GM20000 (cell line): ENCODE measurements around the gene FBXO38.

ENCODE experiments used
- DNase-seq: peaks from one replicate; pipeline ENCODE4 v3.0.0; 2012; ENCODE audit warnings: low spot score
- CTCF ChIP-seq: IDR thresholded peaks from 2 replicates; pipeline ENCODE4 v1.5.1; 2012; ENCODE audit warnings: mild to moderate bottlenecking, control low read depth; ENCODE audit errors: extremely low read depth, missing control alignments

The FBXO38 gene

GRCh38 chr5:148383564-148384379 is at the start of gene FBXO38:
Gene FBXO38 (plus strand): TSS chr5:148383958. CDS start chr5:148394777, 10,819 bp downstream.
- peak; percentile 89 for DNase-seq
- no peak for TF ChIP-seq CTCF

GRCh38 chr5:148335259-148335658 is 48.5 kb upstream of the FBXO38 start, which contains the start of gene SPINK9:
Gene SPINK9 (plus strand): TSS chr5:148335559. CDS start chr5:148335614, 55 bp downstream.
- no peak for DNase-seq
- TF ChIP-seq CTCF, result no peak

- no peak for DNase-seq
- TF ChIP-seq CTCF, result no peak
These were observed 46.9 kb upstream of the FBXO38 start for GRCh38 chr5:148336704-148337435.

- DNase-seq, result no peak
- no peak for TF ChIP-seq CTCF
These were observed 41.2 kb upstream of the FBXO38 start for GRCh38 chr5:148342371-148343045.

GRCh38 chr5:148343046-148343407 is 40.7 kb upstream of the FBXO38 start:
- DNase-seq, result no peak
- no peak for TF ChIP-seq CTCF

GRCh38 chr5:148343603-148344487 is 39.9 kb upstream of the FBXO38 start:
- no peak for TF ChIP-seq CTCF
- no peak for DNase-seq
